H1 (cell line): ENCODE data around the gene COL5A1. TPM values are rescaled to one million over a fixed set of nuclear protein-coding genes. Genes with fewer than 3 reads are reported as not detected.

Source experiments
- CTCF ChIA-PET: fragments of 300-600 bp; sonication (Branson Sonifier 250); formaldehyde crosslinking; loops from one replicate; lab custom pipeline; 2021; ENCODE audit not compliant: partially characterized antibody; lab: Charles Lee
- POLR2A ChIA-PET: fragments of 300-600 bp; sonication (Branson Sonifier 250); formaldehyde crosslinking; loops from one replicate; lab custom pipeline; 2021; ENCODE audit warnings: inconsistent platforms; ENCODE audit not compliant: partially characterized antibody; lab: Charles Lee
- DNase-seq, 2 experiments: peaks; one replicate each; pipeline versions ENCODE4 v3.0.0 to v3.0.0-alpha.2; 2010 to 2022; ENCODE audit warnings: low spot score in 2 of 2, low read depth in 1 of 2, mixed read lengths in 1 of 2
- FAIRE-seq: peaks from 2 replicates; lab custom pipeline; 2011; peaks lifted over from hg19 to GRCh38; lab: Jason Lieb, UNC
- H2AFZ ChIP-seq: 2 replicates; pipeline ENCODE4 v1.8.1; 2012; ENCODE audit warnings: low read length, inconsistent platforms
- H2AK5ac ChIP-seq: 2 replicates; pipeline ENCODE4 v1.6.1; 2013; ENCODE audit warnings: low read depth, low read length
- H2BK120ac ChIP-seq: replicated peaks from 2 replicates; pipeline ENCODE3; 2013; ENCODE audit warnings: low read depth, low read length, inconsistent platforms
- H2BK12ac ChIP-seq: 2 replicates; pipeline ENCODE4 v1.6.1; 2013; ENCODE audit warnings: low read depth, low read length
- H2BK15ac ChIP-seq: 2 replicates; pipeline ENCODE4 v1.6.1; 2013; ENCODE audit warnings: low read length
- H2BK20ac ChIP-seq: 2 replicates; pipeline ENCODE4 v1.6.1; 2013; ENCODE audit warnings: low read length
- H2BK5ac ChIP-seq: 2 replicates; pipeline ENCODE4 v1.6.1; 2013; ENCODE audit warnings: low read depth, low read length
- H3K14ac ChIP-seq: 2 replicates; pipeline ENCODE4 v1.6.1; 2013; ENCODE audit warnings: inconsistent platforms; ENCODE audit not compliant: insufficient read length
- H3K18ac ChIP-seq: 2 replicates; pipeline ENCODE4 v1.6.1; 2013; ENCODE audit warnings: low read length; ENCODE audit errors: extremely low read depth
- H3K23ac ChIP-seq: 2 replicates; pipeline ENCODE4 v1.6.1; 2013; ENCODE audit warnings: inconsistent platforms; ENCODE audit not compliant: insufficient read length
- H3K23me2 ChIP-seq: 2 replicates; pipeline ENCODE4 v1.6.1; 2013; ENCODE audit warnings: low read depth, low read length
- H3K27ac ChIP-seq: 2 replicates; pipeline ENCODE4 v1.6.1; 2011; ENCODE audit warnings: low read depth, low read length, inconsistent platforms
- H3K27me3 ChIP-seq, 4 experiments: replicated peaks in 1 of 4; 1 replicate in 1 of 4; 2 replicates in 3 of 4; pipeline versions ENCODE4 v1.6.1 to v1.8.1; 2011 to 2013; ENCODE audit warnings: low read length in 3 of 4, mild to moderate bottlenecking in 3 of 4, inconsistent platforms in 2 of 4, mixed read lengths in 2 of 4, moderate library complexity in 1 of 4; ENCODE audit not compliant: control insufficient read depth in 3 of 4, insufficient read depth in 3 of 4; ENCODE audit errors: extremely low read depth in 1 of 4
- H3K36me3 ChIP-seq, 4 experiments: 2 replicates each; pipeline versions ENCODE4 v1.6.1 to v1.8.1; 2011 to 2013; ENCODE audit warnings: mild to moderate bottlenecking in 4 of 4, low read length in 3 of 4, moderate library complexity in 2 of 4, control low read depth in 1 of 4, inconsistent platforms in 1 of 4; ENCODE audit not compliant: insufficient read depth in 4 of 4, control insufficient read depth in 2 of 4
- H3K4ac ChIP-seq: replicated peaks from 2 replicates; pipeline ENCODE3; 2013; ENCODE audit warnings: low read length, low read depth, mixed read lengths, inconsistent platforms; ENCODE audit not compliant: insufficient read length
- H3K4me1 ChIP-seq, 4 experiments: replicated peaks in 1 of 4; 1 replicate in 1 of 4; 2 replicates in 3 of 4; pipeline versions ENCODE4 v1.6.1 to v1.8.1; 2011 to 2013; ENCODE audit warnings: low read length in 3 of 4, inconsistent platforms in 2 of 4, mixed read lengths in 1 of 4; ENCODE audit not compliant: insufficient read depth in 4 of 4, control insufficient read depth in 3 of 4
- H3K4me2 ChIP-seq, 2 experiments: 2 replicates each; pipeline versions ENCODE4 v1.6.1 to v1.8.1; 2011 to 2013; ENCODE audit warnings: low read depth in 2 of 2, low read length in 2 of 2, control low read depth in 1 of 2, inconsistent platforms in 1 of 2, mild to moderate bottlenecking in 1 of 2; ENCODE audit not compliant: insufficient read depth in 1 of 2
- H3K4me3 ChIP-seq, 4 experiments: fragments of 200-600, 300-600 bp in 1 of 4; sonication (generic), shearing (Covaris generic), sonication (Bioruptor Twin) in 1 of 4; 2 replicates each; pipeline versions ENCODE4 v1.5.1 to v1.8.1; 2011 to 2016; ENCODE audit warnings: low read length in 4 of 4, low read depth in 3 of 4, control low read depth in 2 of 4, inconsistent platforms in 2 of 4, mild to moderate bottlenecking in 2 of 4, mixed read lengths in 1 of 4, moderate library complexity in 1 of 4; ENCODE audit not compliant: insufficient read depth in 2 of 4; ENCODE audit errors: extremely low read depth in 1 of 4
- H3K56ac ChIP-seq: replicated peaks from 2 replicates; pipeline ENCODE3; 2013; ENCODE audit warnings: low read depth, mild to moderate bottlenecking, mixed read lengths, low read length, inconsistent platforms; ENCODE audit not compliant: insufficient read length
- H3K79me1 ChIP-seq: 2 replicates; pipeline ENCODE4 v1.6.1; 2013; ENCODE audit warnings: low read depth, low read length, control low read depth
- H3K79me2 ChIP-seq, 2 experiments: 2 replicates each; pipeline versions ENCODE4 v1.6.1 to v1.8.1; 2012 to 2013; ENCODE audit warnings: low read length in 2 of 2, mild to moderate bottlenecking in 2 of 2, inconsistent platforms in 1 of 2; ENCODE audit not compliant: insufficient read depth in 2 of 2, control insufficient read depth in 1 of 2
- H3K9ac ChIP-seq, 4 experiments: replicated peaks in 1 of 4; 1 replicate in 1 of 4; 2 replicates in 3 of 4; pipeline versions ENCODE4 v1.6.1 to v1.8.1; 2011 to 2013; ENCODE audit warnings: low read depth in 3 of 4, low read length in 3 of 4, control low read depth in 2 of 4, mild to moderate bottlenecking in 2 of 4, moderate library complexity in 2 of 4, inconsistent platforms in 1 of 4; ENCODE audit errors: extremely low read depth in 1 of 4
- H3K9me3 ChIP-seq, 2 experiments: 2 replicates each; pipeline versions ENCODE4 v1.6.1 to v1.8.1; 2012 to 2013; ENCODE audit warnings: mild to moderate bottlenecking in 2 of 2, moderate library complexity in 2 of 2, control low read depth in 1 of 2, inconsistent platforms in 1 of 2, low read depth in 1 of 2, low read length in 1 of 2, mixed read lengths in 1 of 2; ENCODE audit not compliant: insufficient read depth in 2 of 2
- H4K20me1 ChIP-seq, 2 experiments: replicated peaks in 1 of 2; 2 replicates each; pipeline versions ENCODE3 to v1.8.1; 2011 to 2013; ENCODE audit warnings: inconsistent platforms in 2 of 2, low read length in 2 of 2, mild to moderate bottlenecking in 1 of 2; ENCODE audit not compliant: insufficient read depth in 2 of 2, control insufficient read depth in 1 of 2
- H4K5ac ChIP-seq: 2 replicates; pipeline ENCODE4 v1.6.1; 2013; ENCODE audit warnings: low read length, low read depth, mixed read lengths, inconsistent platforms; ENCODE audit not compliant: insufficient read length
- H4K8ac ChIP-seq: 2 replicates; pipeline ENCODE4 v1.8.0; 2013; ENCODE audit warnings: mild to moderate bottlenecking, moderate library complexity, low read length, inconsistent platforms; ENCODE audit not compliant: insufficient read depth; ENCODE audit errors: extremely low read depth
- H4K91ac ChIP-seq: replicated peaks from 2 replicates; pipeline ENCODE3; 2013; ENCODE audit warnings: low read length, mixed read lengths, inconsistent platforms; ENCODE audit not compliant: insufficient read length
- ATF3 ChIP-seq: IDR thresholded peaks from 2 replicates; pipeline ENCODE4 v1.6.1; 2011; ENCODE audit warnings: low read depth, mild to moderate bottlenecking, low read length; ENCODE audit not compliant: insufficient read depth
- BRCA1 ChIP-seq: IDR thresholded peaks from 2 replicates; pipeline ENCODE4 v1.6.1; 2012; ENCODE audit warnings: low read depth, low read length, improper control_type of control experiment
- CTCF ChIP-seq, 3 experiments: IDR thresholded peaks; 1 replicate in 2 of 3; 2 replicates in 1 of 3; pipeline versions ENCODE4 v1.5.1 to v1.6.1; 2011; ENCODE audit warnings: low read length in 3 of 3, mild to moderate bottlenecking in 3 of 3, inconsistent platforms in 2 of 3, low read depth in 1 of 3, moderate library complexity in 1 of 3; ENCODE audit not compliant: insufficient read depth in 1 of 3; ENCODE audit errors: control extremely low read depth in 1 of 3
- EGR1 ChIP-seq: IDR thresholded peaks from 2 replicates; pipeline ENCODE4 v1.6.1; 2011; ENCODE audit warnings: low read depth, low read length, borderline replicate concordance
- KDM5A ChIP-seq: fragments of 200-600 bp; IDR thresholded peaks from 2 replicates; pipeline ENCODE4 v1.7.1; 2012; ENCODE audit warnings: mild to moderate bottlenecking, low read length, inconsistent platforms, mixed read lengths
- POLR2AphosphoS5 ChIP-seq: IDR thresholded peaks from 2 replicates; pipeline ENCODE4 v1.6.1; 2011; ENCODE audit warnings: low read depth, low read length
- RNF2 ChIP-seq: fragments of 200-900, 300-1000 bp; sonication (generic); IDR thresholded peaks from 2 replicates; pipeline ENCODE4 v1.7.1; 2016; ENCODE audit warnings: borderline replicate concordance, low read depth, mild to moderate bottlenecking, antibody characterized with exemption, low read length; ENCODE audit not compliant: poor library complexity, severe bottlenecking; ENCODE audit errors: missing control alignments
- SUZ12 ChIP-seq: fragments of 200-600 bp; sonication (generic); IDR thresholded peaks from 2 replicates; pipeline ENCODE4 v1.6.1; 2012; ENCODE audit warnings: mild to moderate bottlenecking, inconsistent platforms, low read length, moderate library complexity, mixed read lengths
- WGBS, 2 experiments: shearing (Covaris generic) in 1 of 2; methylation state at CpG; one replicate each; pipeline versions ENCODE4 v1.1.6 to v1.1.7; 2013 to 2015; ENCODE audit warnings: low lambda C conversion rate in 2 of 2, mixed read lengths in 2 of 2, inconsistent platforms in 1 of 2, low coverage in 1 of 2, missing lambda C conversion rate in 1 of 2; ENCODE audit not compliant: insufficient replicate concordance in 2 of 2, insufficient coverage in 1 of 2, insufficient read length in 1 of 2; ENCODE audit errors: extremely low coverage in 1 of 2, missing lambda C conversion rate in 1 of 2; 5-methylcytosine and 5-hydroxymethylcytosine counted together
- polyA plus RNA-seq, 7 experiments: library from polyadenylated mRNA; depleted of rRNA in 3 of 7; stranded (reverse) in 5 of 7; unstranded in 2 of 7; fragments of >200 nt in 5 of 7; fragments of 200-250 nt in 2 of 7; gene quantifications; 1 replicate in 5 of 7; 2 replicates in 1 of 7; 4 replicates in 1 of 7; pipeline versions ENCODE4 v1.2.1 to v1.2.3, GENCODE V29; 2011 to 2013; ENCODE audit warnings: missing spikeins in 2 of 7, mixed read lengths in 2 of 7
- total RNA-seq: library from RNA; stranded (reverse); fragmentation: NEBNext Ultra II Directional; extraction: Animal tissue kit (Norgen Biotek cat#: 25700); gene quantifications from 2 replicates; pipeline ENCODE4 v1.2.1, GENCODE V29; 2021

COL5A1 gene
- total and polyA plus RNA-seq, 2 of the 8 experiments (the other 6 are each of a cell fraction or from before 2014, with no cell fraction given) = 3.8 to 12.0 TPM

GRCh38 chr9:134724912-134725604 is 83.5 kb downstream of the COL5A1 start:
- Histone ChIP-seq H4K91ac (no peak overlapping the region), H3K79me2 (no peaks in the 10 kb centered on the region), H4K20me1 (no peaks in the 10 kb centered on the region), H3K27me3 (no peaks in the 10 kb centered on the region), H3K23me2 (peaks cover 8% of the 10 kb centered on the region; the same call in 1 of the 2 replicates), H3K4me3 (no peak overlapping the region), H2AK5ac (no peak overlapping the region), H2BK120ac (no peak overlapping the region), H3K79me1 (no peaks in the 10 kb centered on the region), H3K27ac (no peak overlapping the region), H3K14ac (no peak overlapping the region), H3K56ac (no peak overlapping the region), H2BK15ac (no peak overlapping the region), H3K4me1 (no peaks in the 10 kb centered on the region; a peak in 1 of 7 replicates), H3K4me2 (no peak overlapping the region), H3K36me3 (no peaks in the 10 kb centered on the region), H3K18ac (no peak overlapping the region), H4K8ac (no peak overlapping the region), H2AFZ (no peak overlapping the region), H2BK20ac (no peak overlapping the region), H3K23ac (no peak overlapping the region), H3K4ac (no peak overlapping the region), H4K5ac (no peak overlapping the region), H3K9ac (no peak overlapping the region), H2BK5ac (no peak overlapping the region), H3K9me3 (peaks cover 0 to 11% of the 10 kb centered on the region in 2 experiments; a peak in 1 of 4 replicates), H2BK12ac (no peak overlapping the region)
- WGBS, 2 experiments = 94% methylated on average over 17 of the region's 17 CpGs; no CpG with 5 or more reads in 1 of the 2 experiments
- CTCF ChIA-PET = interaction anchor here (0.6 to 2.7 kb wide), 5 partner anchors 8 to 125 kb away, joined by 3 to 9 read pairs (median 3); no protein-coding TSS in a partner anchor
- POLR2A ChIA-PET = no interaction called here
- DNase-seq = no peak
- no peak for FAIRE-seq
- no peak for TF ChIP-seq KDM5A
- no peak for TF ChIP-seq ATF3
- no peak for TF ChIP-seq BRCA1
- no peak for TF ChIP-seq CTCF (IDR thresholded peaks at IDR 0.05; ENCODE audit: control extremely low read depth in 1 of 3, insufficient read depth in 1 of 3, low read depth in 1 of 3, low read length in 3 of 3)
- no peak for TF ChIP-seq SUZ12
- TF ChIP-seq POLR2AphosphoS5 = no peak
- no peak for TF ChIP-seq RNF2
- no peak for TF ChIP-seq EGR1
